ENCODE measurements around the gene CACNA1C. TPM values are rescaled to one million over a fixed set of nuclear protein-coding genes. Genes with fewer than 3 reads are reported as not detected.

CACNA1C gene
- total and polyA plus RNA-seq, 2 donors (not counting 1 experiment from before 2014, with no cell fraction given) = 0.01 to 0.02 TPM

DNA sequence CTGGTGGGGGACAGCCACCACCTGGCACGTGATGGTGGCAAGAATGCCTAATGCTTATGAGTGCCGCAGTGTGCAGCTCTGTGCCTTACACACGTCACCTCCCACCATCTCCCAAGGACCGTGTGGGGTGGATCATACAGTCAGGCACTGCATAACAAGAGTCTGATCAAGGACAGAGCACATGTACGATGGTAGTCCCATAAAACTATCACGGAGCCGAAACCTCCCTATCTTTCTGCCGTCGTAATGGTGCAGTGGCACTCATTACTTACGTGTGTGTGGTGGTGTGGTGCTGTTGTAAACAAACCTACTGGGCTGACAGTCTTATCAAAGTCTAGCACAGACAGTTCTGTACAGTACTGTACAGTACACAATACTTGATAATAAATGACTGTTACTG, 89.3 kb downstream of the CACNA1C start:
- H3K4me3 Mint-ChIP-seq = no peak overlapping the region
- TF ChIP-seq, protein P1, sequence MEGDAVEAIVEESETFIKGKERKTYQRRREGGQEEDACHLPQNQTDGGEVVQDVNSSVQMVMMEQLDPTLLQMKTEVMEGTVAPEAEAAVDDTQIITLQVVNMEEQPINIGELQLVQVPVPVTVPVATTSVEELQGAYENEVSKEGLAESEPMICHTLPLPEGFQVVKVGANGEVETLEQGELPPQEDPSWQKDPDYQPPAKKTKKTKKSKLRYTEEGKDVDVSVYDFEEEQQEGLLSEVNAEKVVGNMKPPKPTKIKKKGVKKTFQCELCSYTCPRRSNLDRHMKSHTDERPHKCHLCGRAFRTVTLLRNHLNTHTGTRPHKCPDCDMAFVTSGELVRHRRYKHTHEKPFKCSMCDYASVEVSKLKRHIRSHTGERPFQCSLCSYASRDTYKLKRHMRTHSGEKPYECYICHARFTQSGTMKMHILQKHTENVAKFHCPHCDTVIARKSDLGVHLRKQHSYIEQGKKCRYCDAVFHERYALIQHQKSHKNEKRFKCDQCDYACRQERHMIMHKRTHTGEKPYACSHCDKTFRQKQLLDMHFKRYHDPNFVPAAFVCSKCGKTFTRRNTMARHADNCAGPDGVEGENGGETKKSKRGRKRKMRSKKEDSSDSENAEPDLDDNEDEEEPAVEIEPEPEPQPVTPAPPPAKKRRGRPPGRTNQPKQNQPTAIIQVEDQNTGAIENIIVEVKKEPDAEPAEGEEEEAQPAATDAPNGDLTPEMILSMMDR (IDR thresholded peaks at IDR 0.05) = no peak
- no peak for TF ChIP-seq EZH2 (IDR thresholded peaks at IDR 0.05; ENCODE audit: borderline replicate concordance, insufficient read depth, low read depth, low read length, poor library complexity, severe bottlenecking)
- H4K20me1 ChIP-seq (ENCODE audit: control insufficient read depth, insufficient read depth, low read length, poor library complexity, severe bottlenecking) = no peaks in the 10 kb centered on the region
- H3K4me1 Mint-ChIP-seq = no peaks in the 10 kb centered on the region
- no peaks in the 10 kb centered on the region for H3K79me2 ChIP-seq (ENCODE audit: control insufficient read depth, insufficient read depth, low read length)
- ChIA-PET POLR2A (no interaction called here), CTCF (no interaction called here)
- no peak overlapping the region for H3K4me2 ChIP-seq (replicated peaks; ENCODE audit: low read depth, low read length, poor library complexity, severe bottlenecking)
- ATAC-seq (ENCODE audit: low read depth) (no peak), DNase-seq (no peak)
- no peaks in the 10 kb centered on the region for H3K9me3 Mint-ChIP-seq (ENCODE audit: insufficient read depth)
- H3K4me1 ChIP-seq (ENCODE audit: control insufficient read depth in 2 of 2, insufficient read depth in 2 of 2, low read length in 2 of 2) = no peaks in the 10 kb centered on the region
- intact Hi-C loops (cut with micrococcal nuclease) = no loop called here
- H3K9ac ChIP-seq (ENCODE audit: low read length) = no peak overlapping the region
- WGBS (ENCODE audit: insufficient coverage) = 94% methylated on average over 5 of the region's 10 CpGs
- peaks cover 9% of the 10 kb centered on the region for H3K27me3 Mint-ChIP-seq
- H3K27ac Mint-ChIP-seq = no peak overlapping the region
- no peak overlapping the region for H2AFZ ChIP-seq (ENCODE audit: insufficient read depth, low read depth, low read length, poor library complexity, severe bottlenecking)
- no peaks in the 10 kb centered on the region for H3K9me3 ChIP-seq (ENCODE audit: control extremely low read depth in 1 of 3, control insufficient read depth in 2 of 3, insufficient read depth in 1 of 3, low read length in 2 of 3)
- H3K4me3 ChIP-seq (ENCODE audit: control extremely low read depth in 1 of 5, extremely low read depth in 1 of 5, insufficient read depth in 1 of 5, low read depth in 2 of 5, low read length in 4 of 5) = no peak overlapping the region
- no peak overlapping the region for H3K27ac ChIP-seq (ENCODE audit: low read length in 2 of 2)
- no peaks in the 10 kb centered on the region for H3K36me3 ChIP-seq (replicated peaks in 1 of 2; ENCODE audit: control extremely low read depth in 1 of 2, control insufficient read depth in 1 of 2, extremely low read depth in 1 of 2, insufficient read depth in 2 of 2, low read length in 1 of 2)
- no peaks in the 10 kb centered on the region for H3K27me3 ChIP-seq (replicated peaks in 1 of 4; ENCODE audit: control extremely low read depth in 1 of 4, control insufficient read depth in 3 of 4, insufficient read depth in 4 of 4, low read length in 3 of 4)

DNA sequence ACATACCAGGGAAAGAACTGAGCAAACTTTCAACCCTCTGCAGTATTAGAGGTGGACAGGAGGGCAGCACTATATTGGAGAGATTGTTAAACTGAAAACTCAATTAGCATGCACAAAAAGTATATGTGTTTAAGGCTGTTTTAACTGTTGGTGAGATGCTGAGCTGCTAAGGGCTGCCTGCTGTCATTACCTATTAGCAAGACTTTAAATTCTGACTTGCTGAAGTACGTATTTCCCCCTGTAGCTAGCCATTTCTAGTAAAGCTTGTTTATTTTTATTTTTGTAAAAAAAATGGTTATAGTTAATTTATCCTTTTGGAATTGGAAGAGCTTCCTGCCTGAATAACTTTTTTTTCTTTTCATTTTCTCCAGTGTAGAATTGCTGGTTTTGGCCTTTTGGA, 92.2 kb downstream of the CACNA1C start:
- H3K27me3 ChIP-seq (replicated peaks in 1 of 4; ENCODE audit: control extremely low read depth in 1 of 4, control insufficient read depth in 3 of 4, insufficient read depth in 4 of 4, low read length in 3 of 4) = peaks cover 0 to 2% (median 0%) of the 10 kb centered on the region in 4 experiments
- Mint-ChIP-seq H3K27me3 (peaks cover 30% of the 10 kb centered on the region), H3K9me3 (ENCODE audit: insufficient read depth) (no peaks in the 10 kb centered on the region), H3K4me1 (no peaks in the 10 kb centered on the region), H3K27ac (no peak overlapping the region), H3K4me3 (no peak overlapping the region)
- intact Hi-C loops (cut with micrococcal nuclease) = no loop called here
- no CpG with 5 or more reads among the region's 1 CpG for WGBS (ENCODE audit: insufficient coverage)
- no peak overlapping the region for H3K9ac ChIP-seq (ENCODE audit: low read length)
- ChIA-PET CTCF (no interaction called here), POLR2A (no interaction called here)
- no peak for DNase-seq
- H2AFZ ChIP-seq (ENCODE audit: insufficient read depth, low read depth, low read length, poor library complexity, severe bottlenecking) = no peak overlapping the region
- no peaks in the 10 kb centered on the region for H3K79me2 ChIP-seq (ENCODE audit: control insufficient read depth, insufficient read depth, low read length)
- H3K36me3 ChIP-seq (replicated peaks in 1 of 2; ENCODE audit: control extremely low read depth in 1 of 2, control insufficient read depth in 1 of 2, extremely low read depth in 1 of 2, insufficient read depth in 2 of 2, low read length in 1 of 2) = no peaks in the 10 kb centered on the region
- H4K20me1 ChIP-seq (ENCODE audit: control insufficient read depth, insufficient read depth, low read length, poor library complexity, severe bottlenecking) = no peaks in the 10 kb centered on the region
- H3K9me3 ChIP-seq (ENCODE audit: control extremely low read depth in 1 of 3, control insufficient read depth in 2 of 3, insufficient read depth in 1 of 3, low read length in 2 of 3) = no peaks in the 10 kb centered on the region
- no peak overlapping the region for H3K4me2 ChIP-seq (replicated peaks; ENCODE audit: low read depth, low read length, poor library complexity, severe bottlenecking)
- H3K4me1 ChIP-seq (ENCODE audit: control insufficient read depth in 2 of 2, insufficient read depth in 2 of 2, low read length in 2 of 2) = no peaks in the 10 kb centered on the region
- H3K27ac ChIP-seq (ENCODE audit: low read length in 2 of 2) = no peak overlapping the region
- no peak for ATAC-seq (ENCODE audit: low read depth)
- H3K4me3 ChIP-seq (ENCODE audit: control extremely low read depth in 1 of 5, extremely low read depth in 1 of 5, insufficient read depth in 1 of 5, low read depth in 2 of 5, low read length in 4 of 5) = no peak overlapping the region
- no peak for TF ChIP-seq EZH2 (IDR thresholded peaks at IDR 0.05; ENCODE audit: borderline replicate concordance, insufficient read depth, low read depth, low read length, poor library complexity, severe bottlenecking)

All from B cell (primary cell).